OCI-LY1 (cell line): Measurements from ENCODE around the gene HUNK.
"Not testable (repeated sequence)": the region's sequence is repeated elsewhere in the genome, so short reads cannot be mapped to it uniquely, and the experiment has no call there.

Source experiments
- H2AFZ ChIP-seq: fragments of 200-600 bp; sonication (generic), shearing (Covaris generic); 2 replicates; pipeline ENCODE4 v1.6.0; 2014; ENCODE audit warnings: antibody characterized with exemption, mild to moderate bottlenecking, low read length
- H3F3A ChIP-seq: fragments of 200-600 bp; sonication (generic), shearing (Covaris generic); 2 replicates; pipeline ENCODE4 v1.6.0; 2014; ENCODE audit warnings: mild to moderate bottlenecking, antibody characterized with exemption, low read length, moderate library complexity; ENCODE audit not compliant: insufficient read depth
- H3K27ac ChIP-seq: fragments of 200-600 bp; sonication (generic); 2 replicates; pipeline ENCODE4 v1.5.1; 2014; ENCODE audit warnings: low read length, mixed run types, mild to moderate bottlenecking, low read depth; ENCODE audit not compliant: poor library complexity, severe bottlenecking
- H3K27me3 ChIP-seq: fragments of 200-600 bp; sonication (generic); 2 replicates; pipeline ENCODE4 v1.6.0; 2014; ENCODE audit warnings: antibody characterized with exemption, mild to moderate bottlenecking, low read length, moderate library complexity; ENCODE audit not compliant: insufficient read depth
- H3K36me3 ChIP-seq: fragments of 200-600 bp; sonication (generic); 2 replicates; pipeline ENCODE4 v1.6.1; 2014; ENCODE audit warnings: mild to moderate bottlenecking, antibody characterized with exemption, low read length, moderate library complexity, mixed read lengths; ENCODE audit not compliant: insufficient read depth
- H3K4me1 ChIP-seq: fragments of 200-600 bp; sonication (generic); 2 replicates; pipeline ENCODE4 v1.5.1; 2014; ENCODE audit warnings: mild to moderate bottlenecking, low read length, moderate library complexity; ENCODE audit not compliant: insufficient read depth, severe bottlenecking
- H3K4me2 ChIP-seq: fragments of 200-600 bp; sonication (generic), shearing (Covaris generic); 2 replicates; pipeline ENCODE4 v1.6.1; 2014; ENCODE audit warnings: low read length
- H3K4me3 ChIP-seq: fragments of 200-600 bp; sonication (generic); 2 replicates; pipeline ENCODE4 v1.5.1; 2014; ENCODE audit warnings: low read length, low read depth, mild to moderate bottlenecking, mixed read lengths; ENCODE audit not compliant: poor library complexity, severe bottlenecking
- H3K79me2 ChIP-seq: fragments of 200-600 bp; shearing (Covaris generic); 2 replicates; pipeline ENCODE4 v1.6.1; 2016; ENCODE audit warnings: mixed run types, low read length, mixed read lengths; ENCODE audit not compliant: insufficient read depth
- H3K9ac ChIP-seq: fragments of 200-600 bp; sonication (generic), shearing (Covaris generic); 2 replicates; pipeline ENCODE4 v1.6.1; 2014; ENCODE audit warnings: mild to moderate bottlenecking, low read length, mixed read lengths
- H3K9me2 ChIP-seq: fragments of 200-600 bp; sonication (generic), shearing (Covaris generic); 2 replicates; pipeline ENCODE4 v1.6.1; 2014; ENCODE audit warnings: low read depth, mild to moderate bottlenecking, low read length, mixed read lengths
- H3K9me3 ChIP-seq: fragments of 200-600 bp; shearing (Covaris generic); 2 replicates; pipeline ENCODE4 v1.6.1; 2014; ENCODE audit warnings: low read length, mixed read lengths
- H4K20me1 ChIP-seq: fragments of 200-600 bp; sonication (generic), shearing (Covaris generic); 2 replicates; pipeline ENCODE4 v1.6.0; 2016; ENCODE audit warnings: mild to moderate bottlenecking, low read length; ENCODE audit not compliant: insufficient read depth
- CTCF ChIP-seq: fragments of 200-600 bp; sonication (generic), shearing (Covaris generic); IDR thresholded peaks from 2 replicates; pipeline ENCODE4 v1.5.1; 2017; ENCODE audit warnings: mild to moderate bottlenecking, antibody characterized with exemption, low read length, moderate library complexity, mixed read lengths
- EZH2 ChIP-seq: fragments of 200-600 bp; sonication (generic), shearing (Covaris generic); IDR thresholded peaks from 2 replicates; pipeline ENCODE4 v1.8.0; 2017; ENCODE audit warnings: borderline replicate concordance, mixed run types, mild to moderate bottlenecking, antibody characterized with exemption, low read length, moderate library complexity, mixed read lengths

The HUNK gene

DNA sequence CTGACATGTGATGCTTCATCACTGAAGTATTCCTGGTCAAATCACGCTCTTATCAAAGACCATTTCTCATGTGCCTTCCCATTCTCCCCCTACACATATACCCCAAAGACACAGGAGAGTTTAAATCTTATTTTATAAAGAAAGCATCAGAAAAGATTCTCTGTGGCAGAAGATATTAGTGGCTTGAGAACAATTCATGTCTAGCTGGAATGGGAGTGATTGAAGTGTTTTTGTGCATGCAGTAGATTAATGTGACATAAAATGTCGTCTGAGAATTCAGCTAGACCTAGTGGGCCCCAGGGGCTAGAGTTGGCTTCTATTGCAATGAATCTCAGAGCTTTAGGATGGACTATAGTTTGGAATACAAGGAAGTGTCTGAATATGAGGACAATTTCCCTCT lies 163.9 kb downstream of the HUNK start:
- Histone ChIP-seq H3K79me2 (no peaks in the 10 kb centered on the region), H3F3A (no peaks in the 10 kb centered on the region), H2AFZ (no peak overlapping the region), H3K9me3 (no peaks in the 10 kb centered on the region), H3K27me3 (no peaks in the 10 kb centered on the region; the same call in 1 of the 2 replicates), H4K20me1 (no peaks in the 10 kb centered on the region), H3K4me3 (no peak overlapping the region), H3K4me2 (no peak overlapping the region), H3K4me1 (no peaks in the 10 kb centered on the region), H3K27ac (no peak overlapping the region), H3K9me2 (no peaks in the 10 kb centered on the region), H3K36me3 (no peaks in the 10 kb centered on the region), H3K9ac (no peak overlapping the region)
- no peak for TF ChIP-seq EZH2
- TF ChIP-seq CTCF = no peak

DNA sequence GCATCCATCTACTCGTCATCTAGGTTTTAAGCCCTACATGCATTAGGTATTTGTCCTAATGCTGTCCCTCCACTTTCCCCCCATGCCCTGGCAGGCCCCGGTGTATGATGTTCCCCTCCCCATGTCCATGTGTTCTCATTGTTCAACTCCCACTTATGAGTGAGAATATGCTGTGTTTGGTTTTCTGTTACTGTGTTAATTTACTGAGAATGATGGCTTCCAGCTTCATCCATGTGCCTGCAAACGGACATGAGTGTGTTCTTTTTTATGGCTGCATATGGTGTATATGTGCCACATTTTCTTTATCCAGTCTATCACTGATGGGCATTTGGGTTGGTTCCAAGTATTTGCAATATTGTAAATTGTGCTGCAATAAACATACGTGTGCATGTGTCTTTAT lies 165.9 kb downstream of the HUNK start:
- not testable (repeated sequence) for H3K4me2 ChIP-seq, H3K9ac ChIP-seq, H3K9me3 ChIP-seq, H3K9me2 ChIP-seq, H3K4me3 ChIP-seq, H3K36me3 ChIP-seq, H3K4me1 ChIP-seq, H3K27me3 ChIP-seq, H4K20me1 ChIP-seq, H3F3A ChIP-seq, H3K27ac ChIP-seq, H2AFZ ChIP-seq, H3K79me2 ChIP-seq

GRCh38 chr21:32043458-32043857 lies 170.6 kb downstream of the HUNK start:
- no peaks in the 10 kb centered on the region for H3K9me3 ChIP-seq
- no peak for TF ChIP-seq CTCF
- TF ChIP-seq EZH2 = no peak
- no peak overlapping the region for H3K9ac ChIP-seq
- no peaks in the 10 kb centered on the region for H3F3A ChIP-seq
- H4K20me1 ChIP-seq = no peaks in the 10 kb centered on the region
- no peaks in the 10 kb centered on the region for H3K79me2 ChIP-seq
- H3K4me1 ChIP-seq = no peaks in the 10 kb centered on the region
- H3K27ac ChIP-seq = no peak overlapping the region
- H3K4me3 ChIP-seq = no peak overlapping the region
- no peaks in the 10 kb centered on the region for H3K27me3 ChIP-seq
- H2AFZ ChIP-seq = no peak overlapping the region
- no peaks in the 10 kb centered on the region for H3K36me3 ChIP-seq
- no peaks in the 10 kb centered on the region for H3K9me2 ChIP-seq
- H3K4me2 ChIP-seq = no peak overlapping the region

DNA sequence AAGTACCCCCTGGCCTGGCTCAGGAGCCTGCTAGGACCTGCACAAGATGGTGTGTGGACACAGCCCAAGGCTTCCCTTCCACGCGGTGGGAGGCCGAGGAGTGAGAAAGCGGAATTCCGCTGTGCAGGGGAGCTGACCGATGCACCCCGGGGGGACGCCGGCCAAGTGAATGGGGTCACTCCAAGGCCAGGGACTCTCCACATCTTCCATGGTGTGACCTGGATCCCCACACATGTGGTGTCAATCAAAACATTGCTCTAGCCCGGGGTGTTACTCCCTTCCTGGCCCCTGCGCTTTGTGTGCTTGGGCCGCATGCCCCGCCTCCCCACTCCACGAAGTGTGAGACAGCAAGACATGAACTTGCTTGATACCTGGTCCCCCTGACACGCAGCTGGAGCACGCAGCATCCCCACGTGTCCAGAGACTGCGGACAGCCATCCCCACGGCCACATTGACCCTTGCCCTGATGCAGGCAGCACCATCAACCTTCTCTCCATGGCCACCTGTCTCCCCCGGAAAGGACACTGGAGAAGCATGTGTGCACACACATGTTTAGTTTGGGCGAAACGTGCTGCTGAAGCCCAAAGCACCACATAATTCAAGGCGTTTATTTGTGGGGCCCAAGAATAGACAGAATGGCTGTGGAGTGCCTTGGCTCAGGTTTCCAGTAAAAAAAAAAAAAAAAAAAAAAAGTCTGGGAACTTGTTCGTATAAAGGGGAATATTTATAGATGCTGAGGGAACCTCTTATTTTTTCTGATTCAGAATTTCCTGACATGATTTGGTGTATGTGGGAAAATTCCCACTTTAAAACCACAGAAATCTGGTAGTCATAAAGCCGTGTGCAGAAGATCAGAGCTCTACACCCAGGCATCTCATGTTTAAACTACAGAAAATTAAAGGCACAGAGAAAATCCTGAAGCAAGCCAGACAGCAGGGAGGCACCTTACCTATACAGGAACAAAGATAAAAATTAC lies 171.7 kb downstream of the HUNK start:
- H3K4me2 ChIP-seq = no peak overlapping the region
- H4K20me1 ChIP-seq = no peaks in the 10 kb centered on the region
- no peak overlapping the region for H3K4me3 ChIP-seq
- no peaks in the 10 kb centered on the region for H3K4me1 ChIP-seq
- H3F3A ChIP-seq = no peaks in the 10 kb centered on the region
- H3K9me2 ChIP-seq = no peaks in the 10 kb centered on the region
- TF ChIP-seq CTCF (no peak), EZH2 (no peak)
- no peak overlapping the region for H3K27ac ChIP-seq
- no peaks in the 10 kb centered on the region for H3K79me2 ChIP-seq
- no peak overlapping the region for H3K9ac ChIP-seq
- H3K27me3 ChIP-seq = no peaks in the 10 kb centered on the region
- H2AFZ ChIP-seq = no peak overlapping the region
- no peaks in the 10 kb centered on the region for H3K9me3 ChIP-seq
- no peaks in the 10 kb centered on the region for H3K36me3 ChIP-seq
